ENCODE measurements around the gene ADD3.

DNA sequence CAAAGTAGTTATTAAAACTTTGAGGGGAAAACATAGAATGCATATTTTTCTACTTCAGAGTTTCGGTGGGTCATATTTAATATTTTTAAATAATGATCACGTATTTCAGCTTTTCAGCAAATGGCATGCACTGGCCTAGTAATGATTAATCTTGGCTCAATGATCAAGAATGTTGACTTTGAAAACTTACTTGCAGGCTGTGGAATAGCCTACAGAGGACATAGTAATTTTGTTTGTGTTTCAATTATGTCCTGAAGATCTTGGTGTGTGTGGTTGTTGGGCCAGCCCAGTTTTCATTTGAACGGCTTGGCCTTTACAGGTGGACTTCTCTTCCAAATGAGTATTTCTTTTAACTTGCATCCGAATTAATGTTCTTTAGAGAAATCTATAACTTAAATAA is 35.1 kb downstream of the ADD3 start:
- TF ChIP-seq, protein P1, sequence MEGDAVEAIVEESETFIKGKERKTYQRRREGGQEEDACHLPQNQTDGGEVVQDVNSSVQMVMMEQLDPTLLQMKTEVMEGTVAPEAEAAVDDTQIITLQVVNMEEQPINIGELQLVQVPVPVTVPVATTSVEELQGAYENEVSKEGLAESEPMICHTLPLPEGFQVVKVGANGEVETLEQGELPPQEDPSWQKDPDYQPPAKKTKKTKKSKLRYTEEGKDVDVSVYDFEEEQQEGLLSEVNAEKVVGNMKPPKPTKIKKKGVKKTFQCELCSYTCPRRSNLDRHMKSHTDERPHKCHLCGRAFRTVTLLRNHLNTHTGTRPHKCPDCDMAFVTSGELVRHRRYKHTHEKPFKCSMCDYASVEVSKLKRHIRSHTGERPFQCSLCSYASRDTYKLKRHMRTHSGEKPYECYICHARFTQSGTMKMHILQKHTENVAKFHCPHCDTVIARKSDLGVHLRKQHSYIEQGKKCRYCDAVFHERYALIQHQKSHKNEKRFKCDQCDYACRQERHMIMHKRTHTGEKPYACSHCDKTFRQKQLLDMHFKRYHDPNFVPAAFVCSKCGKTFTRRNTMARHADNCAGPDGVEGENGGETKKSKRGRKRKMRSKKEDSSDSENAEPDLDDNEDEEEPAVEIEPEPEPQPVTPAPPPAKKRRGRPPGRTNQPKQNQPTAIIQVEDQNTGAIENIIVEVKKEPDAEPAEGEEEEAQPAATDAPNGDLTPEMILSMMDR (IDR thresholded peaks at IDR 0.05) = no peak
- no peak for TF ChIP-seq EP300 (IDR thresholded peaks at IDR 0.05)
- TF ChIP-seq POLR2A (IDR thresholded peaks at IDR 0.05) = no peak

Measured in ovary (tissue), 3 donors.